CD4-positive, alpha-beta T cell treated with Interleukin-6 for 4 hours (primary cell): ENCODE measurements around the gene KLHL30.
"Not testable (repeated sequence)": the region's sequence is repeated elsewhere in the genome, so short reads cannot be mapped to it uniquely, and the experiment has no call there.

Experiments
- DNase-seq: peaks from one replicate; pipeline ENCODE4 v3.0.0-alpha.2; 2020; ENCODE audit warnings: mixed read lengths

Gene KLHL30

DNA sequence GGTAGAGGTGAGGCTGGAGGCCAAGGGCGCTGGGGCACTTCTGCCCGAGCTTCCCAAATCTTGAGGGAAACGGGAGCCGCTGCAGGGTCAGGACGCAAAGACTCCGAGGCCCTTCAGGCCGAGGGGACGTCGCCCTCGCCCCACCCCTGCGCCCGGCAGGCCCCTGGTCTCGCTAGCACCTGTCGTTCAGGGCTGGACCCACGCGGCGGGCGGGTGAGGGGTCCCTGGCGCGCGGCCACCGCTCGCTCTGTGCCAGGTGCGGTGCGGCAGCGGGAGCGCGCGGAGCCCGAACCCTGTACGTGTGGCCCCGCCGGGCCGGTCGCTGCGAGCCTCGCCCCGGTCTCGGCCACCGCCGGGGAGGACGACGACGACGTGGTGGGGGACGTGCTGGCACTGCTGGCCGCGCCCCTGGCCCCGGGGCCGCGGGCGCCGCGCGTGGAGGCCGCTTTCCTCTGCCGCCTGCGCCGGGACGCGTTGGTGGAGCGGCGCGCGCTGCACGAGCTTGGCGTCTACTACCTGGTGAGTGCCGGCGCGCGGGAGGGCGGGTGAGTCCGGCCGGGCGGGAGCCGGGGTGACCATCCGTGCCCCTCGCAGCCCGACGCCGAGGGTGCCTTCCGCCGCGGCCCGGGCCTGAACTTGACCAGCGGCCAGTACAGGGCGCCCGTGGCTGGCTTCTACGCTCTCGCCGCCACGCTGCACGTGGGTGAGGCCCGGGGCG is 25.2 kb downstream of the KLHL30 start:
- no peak for DNase-seq

DNA sequence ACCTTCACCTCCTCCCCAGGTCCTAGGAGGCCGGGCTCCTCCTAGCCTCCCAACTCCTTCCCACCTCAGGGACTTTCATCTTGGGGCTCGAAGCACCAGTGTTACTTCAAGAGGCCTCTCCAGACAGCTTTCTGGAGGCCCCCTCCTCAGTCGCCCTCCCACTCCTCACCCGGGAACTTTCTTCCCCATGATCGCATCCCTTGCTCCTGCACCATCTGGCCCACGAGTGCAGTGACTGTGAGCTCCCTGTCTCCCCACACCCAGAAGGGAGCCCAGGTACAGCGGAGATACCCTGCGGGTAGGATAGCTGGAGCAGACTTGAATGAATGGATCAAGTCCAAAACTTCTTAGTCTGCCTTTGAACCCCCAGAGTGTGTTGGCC is 26.4 kb downstream of the KLHL30 start:
- DNase-seq = no peak

DNA sequence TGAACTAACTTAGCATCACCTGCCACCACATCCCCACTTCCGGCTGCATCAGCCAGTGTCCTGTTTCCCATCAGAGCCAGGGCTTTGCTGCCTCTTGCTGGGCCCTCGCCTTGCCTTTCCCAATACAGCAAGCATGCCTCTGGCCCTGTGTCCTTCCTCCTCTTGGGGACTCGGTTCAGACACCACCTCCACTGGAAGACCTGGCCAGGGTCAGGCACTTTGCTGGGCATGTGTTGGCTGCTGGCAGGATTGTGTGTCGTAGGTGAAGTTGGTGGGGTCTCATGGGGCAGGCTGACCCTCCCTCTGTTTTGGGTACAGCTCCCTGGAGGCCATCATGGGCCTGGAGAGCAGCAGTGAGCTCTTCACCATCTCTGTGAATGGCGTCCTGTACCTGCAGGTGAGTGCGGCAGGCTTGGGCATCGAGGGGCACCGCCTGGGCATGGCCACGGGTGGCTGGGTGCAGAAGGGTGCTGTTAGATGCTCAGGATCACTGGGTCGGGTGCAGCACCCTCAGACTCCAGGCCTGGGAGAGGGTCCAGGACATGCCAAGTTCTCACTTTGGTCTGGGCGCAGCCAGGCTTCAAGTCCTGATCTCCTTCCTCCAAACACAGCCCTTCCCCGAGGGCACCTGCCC is 26.9 kb downstream of the KLHL30 start:
- DNase-seq = no peak

DNA sequence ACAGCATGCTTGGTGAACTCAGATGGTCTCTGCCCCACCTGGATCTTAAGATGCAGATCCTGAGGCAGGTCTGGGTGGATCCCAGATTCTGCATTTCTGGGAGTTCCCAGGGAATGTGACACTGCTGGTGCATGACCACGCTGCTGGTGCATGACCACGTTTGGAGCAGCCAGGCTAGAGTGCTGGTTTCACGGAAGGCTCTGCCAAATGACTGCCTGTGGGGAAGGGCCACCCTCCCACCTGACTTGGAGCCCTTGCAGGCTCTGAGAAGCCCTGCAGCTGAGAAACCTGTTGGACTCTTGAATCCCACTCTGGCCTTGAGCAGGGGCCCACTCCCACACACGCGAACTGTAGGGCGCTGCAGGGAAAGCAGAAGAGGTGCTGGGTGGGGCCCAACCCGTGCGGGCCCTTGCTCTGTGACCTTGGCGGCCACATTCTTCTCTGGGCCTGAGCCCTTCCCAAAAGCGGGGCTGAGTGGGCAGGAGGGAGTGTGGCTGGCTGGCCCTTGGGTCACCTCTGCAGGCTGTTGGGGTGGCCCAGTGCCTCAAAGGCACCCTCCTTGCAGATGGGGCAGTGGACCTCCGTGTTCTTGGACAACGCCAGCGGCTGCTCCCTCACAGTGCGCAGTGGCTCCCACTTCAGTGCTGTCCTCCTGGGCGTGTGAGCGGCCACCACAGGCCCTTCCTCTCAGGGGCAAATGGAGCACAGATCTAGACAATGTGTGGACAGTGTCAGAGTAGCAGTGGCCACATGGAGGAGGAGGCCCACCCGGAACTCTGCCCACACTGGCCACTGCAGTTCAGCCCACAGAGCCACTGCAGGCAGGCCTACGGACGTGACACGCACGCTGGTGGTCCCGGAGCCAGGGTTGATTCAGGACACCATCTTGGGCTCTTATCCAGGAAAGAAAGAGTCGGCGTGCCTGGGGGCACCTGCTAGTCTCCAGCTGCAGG is 28.2 kb downstream of the KLHL30 start:
- no peak for DNase-seq

DNA sequence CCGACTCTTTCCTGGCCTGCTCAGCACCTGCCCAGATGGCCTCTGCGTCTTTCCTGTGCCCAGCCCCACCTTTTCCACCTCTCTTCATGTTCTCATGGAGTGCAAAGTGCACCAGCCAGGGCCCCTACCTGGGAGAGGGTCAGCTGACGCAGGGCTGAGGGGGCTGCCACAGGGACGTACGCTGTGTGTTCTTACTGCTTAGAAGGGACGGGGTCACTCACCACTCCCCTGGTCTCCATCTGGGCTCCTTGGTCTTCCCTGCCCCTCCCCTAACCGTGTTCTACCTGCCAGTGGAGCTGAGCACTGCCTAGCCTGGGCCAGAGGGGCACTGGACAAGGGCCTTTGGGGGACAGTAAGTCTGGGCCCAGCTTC is 28.9 kb downstream of the KLHL30 start:
- no peak for DNase-seq

DNA sequence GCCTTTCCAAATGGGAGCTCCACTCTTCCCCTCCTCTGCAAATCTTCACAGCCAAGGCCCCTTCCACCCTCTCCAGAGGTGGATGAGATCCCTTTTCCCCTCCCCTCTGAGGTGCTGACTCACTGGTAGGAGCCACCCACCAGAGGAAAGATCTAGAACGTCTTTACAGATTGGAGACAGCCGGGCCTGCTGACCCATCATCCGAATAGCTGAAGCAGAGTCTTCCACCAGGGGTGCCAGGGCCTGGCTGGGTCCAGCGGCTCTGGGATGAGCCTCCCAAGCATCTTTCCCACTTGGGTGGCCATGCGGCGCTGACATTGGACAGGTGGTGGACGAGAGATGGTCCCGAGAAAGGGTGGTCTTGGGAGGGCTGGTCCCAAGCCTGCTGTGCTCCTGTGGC is 29.3 kb downstream of the KLHL30 start:
- no peak for DNase-seq

DNA sequence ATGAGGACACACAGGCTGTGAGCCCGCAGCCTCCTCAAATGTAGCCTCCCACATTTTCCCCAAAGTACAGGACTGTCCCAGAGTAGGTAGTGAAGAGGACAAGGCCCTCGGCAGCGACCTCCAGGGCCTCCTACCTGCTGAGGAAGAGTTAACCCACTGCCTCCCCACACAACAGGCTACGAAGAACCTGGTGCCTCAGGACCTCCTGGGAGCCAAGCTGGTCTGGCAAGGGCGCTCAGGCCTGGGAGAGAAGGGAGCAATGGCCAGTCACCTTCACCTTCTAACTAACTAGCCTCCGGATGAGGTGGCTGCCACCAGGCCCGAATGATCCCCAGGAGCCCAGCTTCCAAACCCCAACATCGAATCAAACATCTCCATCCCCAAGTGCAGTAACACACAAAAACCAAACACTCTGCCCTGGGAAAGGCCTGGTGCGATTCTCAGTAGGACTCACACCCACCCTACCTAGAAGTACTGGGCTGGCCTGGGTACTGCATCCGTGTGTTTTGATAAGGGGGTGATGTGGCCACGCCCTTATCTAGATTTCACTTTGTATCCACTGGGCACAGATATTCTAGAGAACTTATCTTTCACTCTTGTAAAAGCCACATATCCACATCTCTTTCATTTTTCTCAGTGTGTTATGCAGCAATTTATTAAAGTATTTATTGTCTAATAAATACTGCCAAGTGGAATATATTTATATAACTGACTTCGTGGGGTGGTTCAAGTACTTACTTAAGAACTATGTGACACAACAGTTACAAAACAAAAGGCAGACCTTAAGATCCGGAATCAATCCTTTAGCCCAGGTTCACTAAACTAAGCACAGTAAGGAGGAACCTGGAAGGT is 30.0 kb downstream of the KLHL30 start:
- no peak for DNase-seq

DNA sequence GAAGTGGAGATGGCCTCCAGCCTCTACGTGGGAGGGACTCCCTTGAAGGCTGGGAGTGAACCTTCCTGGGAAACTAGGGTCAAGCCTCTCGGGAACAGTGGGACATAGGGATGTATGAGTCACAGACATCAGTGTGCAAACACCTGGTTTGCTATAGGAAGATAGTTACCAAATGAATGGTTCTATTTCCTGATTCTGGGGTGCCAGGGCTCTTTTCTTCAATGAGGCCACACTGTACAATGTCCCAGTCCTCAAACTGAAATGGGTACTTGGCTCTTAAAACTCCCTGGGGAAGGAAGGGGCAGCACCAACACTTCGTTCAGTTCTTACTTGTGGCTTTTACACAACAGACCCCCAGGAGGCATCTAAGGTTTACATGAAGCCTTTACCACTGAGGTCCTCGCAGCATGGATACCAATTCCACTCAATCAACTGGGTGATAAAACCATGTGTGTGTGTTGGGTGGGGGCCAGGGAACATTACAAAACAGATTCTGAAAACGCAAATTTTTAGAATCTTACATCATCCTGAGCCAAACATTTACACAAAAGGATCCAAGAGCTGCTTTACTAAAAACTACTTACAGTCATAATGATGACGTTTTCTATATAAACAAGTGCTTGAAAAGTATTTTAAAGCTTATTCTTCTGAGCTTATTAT is 30.7 kb downstream of the KLHL30 start:
- DNase-seq = no peak

DNA sequence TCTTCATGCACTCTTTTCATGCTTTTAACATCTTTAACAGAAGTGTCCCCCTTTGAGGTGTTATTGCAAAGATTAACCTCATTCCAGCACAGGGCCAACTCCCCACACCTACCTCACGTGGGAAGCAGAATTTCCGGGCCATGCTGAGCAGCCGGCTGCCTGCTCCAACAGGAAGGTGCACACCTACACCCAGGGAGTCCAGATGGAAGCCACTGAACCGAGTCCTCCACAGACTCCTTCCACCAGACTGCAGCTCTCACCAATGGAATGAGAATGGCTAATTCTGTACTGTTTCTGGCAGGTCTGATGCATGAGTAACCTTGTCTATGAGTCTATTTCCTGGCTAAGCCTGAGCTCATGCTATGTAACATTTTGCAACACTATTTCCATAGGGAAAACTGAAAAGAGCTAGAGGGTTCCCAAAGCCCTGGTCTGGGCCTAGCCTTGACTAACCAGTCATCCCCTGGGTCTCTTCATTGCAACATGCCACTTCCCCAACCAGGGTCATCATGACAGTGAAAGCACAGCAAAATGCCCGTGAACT is 31.3 kb downstream of the KLHL30 start:
- DNase-seq = no peak

DNA sequence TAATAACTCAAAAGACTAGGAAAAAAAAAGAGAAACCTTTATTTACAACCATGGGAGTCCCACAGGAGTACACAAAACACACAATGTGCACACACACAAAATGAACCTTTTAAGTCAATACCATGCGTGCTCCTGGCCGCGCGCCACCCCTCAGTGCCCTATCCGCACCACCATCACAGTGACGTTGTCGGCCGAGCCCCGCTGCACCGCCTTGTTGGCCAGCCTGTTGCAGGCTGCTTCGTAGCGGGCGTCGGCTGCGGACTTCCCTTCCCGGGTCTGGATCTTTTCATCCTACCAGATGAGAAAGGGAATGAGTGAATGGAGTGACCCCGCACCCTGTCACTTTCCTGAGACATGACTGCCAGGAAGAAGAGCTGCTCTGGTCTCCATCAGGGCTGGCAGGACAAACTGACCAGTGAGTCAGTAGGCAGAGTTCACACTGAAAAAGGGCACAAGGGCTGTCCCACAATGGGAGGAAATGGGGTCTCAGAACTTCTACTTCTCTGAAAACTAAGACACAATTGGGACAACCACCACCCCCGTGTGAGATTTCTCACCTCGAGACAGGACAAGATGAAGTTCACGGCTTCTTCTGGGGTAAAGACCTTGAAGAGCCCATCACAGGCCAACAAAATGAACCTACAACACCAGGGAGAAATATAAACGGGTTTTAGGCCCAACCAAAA is 32.1 kb downstream of the KLHL30 start:
- no peak for DNase-seq

DNA sequence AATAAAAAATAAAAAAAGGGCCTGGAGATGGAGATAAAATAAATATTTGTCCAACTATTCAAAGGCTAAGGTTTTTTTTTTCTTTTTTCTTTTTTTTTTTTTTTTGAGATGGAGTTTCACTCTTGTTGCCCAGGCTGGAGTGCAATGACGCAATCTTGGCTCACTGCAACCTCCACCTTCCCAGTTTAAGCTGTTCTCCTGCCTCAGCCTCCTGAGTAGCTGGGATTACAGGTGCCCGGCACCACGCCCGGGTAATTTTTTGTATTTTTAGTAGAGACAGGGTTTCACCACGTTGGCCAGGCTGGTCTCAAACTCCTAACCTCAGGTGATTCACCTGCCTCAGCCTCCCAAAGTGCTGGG is 32.6 kb downstream of the KLHL30 start:
- DNase-seq = not testable (repeated sequence)

DNA sequence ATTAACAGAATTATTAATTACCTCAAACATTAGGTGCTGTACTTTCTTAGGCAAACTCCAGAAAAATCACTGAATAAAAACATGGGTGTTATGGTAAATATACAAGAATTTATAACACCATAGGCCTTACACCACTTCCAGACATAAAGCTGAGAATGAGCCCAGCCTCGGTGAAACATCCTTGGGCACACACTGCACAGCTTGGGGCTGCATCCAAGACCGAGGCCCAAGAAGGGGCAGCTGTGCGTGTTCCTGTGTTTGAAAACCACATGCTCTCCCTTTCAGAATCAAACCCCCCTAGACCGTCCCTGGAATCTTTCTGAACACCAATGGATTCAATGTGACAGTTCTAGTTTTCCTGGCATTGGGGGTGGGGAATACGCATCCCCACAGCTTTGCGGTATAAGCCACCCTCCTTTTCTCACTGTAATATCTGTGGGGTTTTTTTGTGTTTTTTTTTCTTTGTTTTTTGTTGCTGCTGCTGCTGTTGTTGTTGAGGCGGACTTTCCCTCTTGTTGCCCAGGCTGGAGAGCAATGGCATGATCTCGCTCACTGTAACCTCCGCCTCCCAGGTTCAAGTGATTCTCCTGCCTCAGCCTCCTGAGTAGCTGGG is 33.2 kb downstream of the KLHL30 start:
- DNase-seq = no peak

DNA sequence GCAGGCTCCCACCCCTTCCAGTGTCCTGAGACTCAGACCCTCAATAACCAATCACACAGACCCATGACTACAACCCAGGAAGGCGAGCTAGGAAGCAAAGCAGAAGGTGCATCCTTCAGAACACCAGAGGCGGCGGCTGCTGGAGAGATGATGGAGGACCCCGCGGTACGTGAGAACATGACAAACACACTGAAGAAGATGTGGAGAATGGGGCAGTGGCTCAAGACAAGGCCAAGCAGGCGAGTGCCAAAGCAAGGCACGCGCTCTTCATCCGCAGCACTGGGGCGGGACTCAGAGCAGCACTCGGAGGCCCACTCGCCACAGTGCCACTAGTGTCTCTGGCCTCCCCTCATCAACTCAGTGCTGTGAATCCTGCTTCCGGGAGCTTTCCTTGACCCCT is 34.0 kb downstream of the KLHL30 start:
- DNase-seq = no peak

DNA sequence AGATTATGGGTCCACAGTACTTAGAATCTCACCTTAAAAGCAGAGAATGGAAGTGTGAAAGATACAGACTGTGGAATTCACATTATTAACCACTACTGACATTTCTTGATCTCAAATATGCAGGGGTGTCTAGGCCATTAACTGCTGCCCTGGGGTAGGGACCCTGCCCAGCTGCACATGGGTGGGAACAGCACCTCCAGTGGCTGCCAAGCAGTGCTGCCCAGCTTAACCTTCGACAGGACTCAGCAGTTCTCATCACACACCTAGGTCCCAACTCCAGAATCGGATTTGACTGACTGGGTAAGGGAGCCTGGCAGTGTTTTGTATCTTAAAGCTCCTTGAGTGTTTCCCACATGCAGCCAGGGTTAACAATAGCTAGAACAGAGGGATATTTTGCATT is 35.2 kb downstream of the KLHL30 start:
- DNase-seq = no peak

DNA sequence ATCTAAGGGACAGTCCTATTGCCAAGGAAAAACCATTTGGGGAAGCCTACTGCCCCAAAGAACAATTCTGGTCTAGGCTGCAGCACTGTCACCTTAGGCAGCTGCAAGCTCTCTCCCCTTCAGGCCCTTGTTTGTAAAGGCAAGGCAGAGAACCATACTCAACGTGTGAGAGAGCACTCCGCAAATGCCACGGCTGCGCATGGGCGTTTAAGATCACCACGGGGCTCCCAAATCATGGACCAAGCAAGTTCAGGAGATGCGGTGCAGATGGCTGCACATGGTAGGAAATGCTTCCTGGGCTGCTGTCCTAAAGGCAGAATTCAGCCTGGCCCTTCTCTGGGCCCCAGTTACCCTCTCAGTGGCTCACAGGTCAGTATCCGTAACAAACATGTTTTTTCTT is 35.8 kb downstream of the KLHL30 start:
- DNase-seq = no peak

DNA sequence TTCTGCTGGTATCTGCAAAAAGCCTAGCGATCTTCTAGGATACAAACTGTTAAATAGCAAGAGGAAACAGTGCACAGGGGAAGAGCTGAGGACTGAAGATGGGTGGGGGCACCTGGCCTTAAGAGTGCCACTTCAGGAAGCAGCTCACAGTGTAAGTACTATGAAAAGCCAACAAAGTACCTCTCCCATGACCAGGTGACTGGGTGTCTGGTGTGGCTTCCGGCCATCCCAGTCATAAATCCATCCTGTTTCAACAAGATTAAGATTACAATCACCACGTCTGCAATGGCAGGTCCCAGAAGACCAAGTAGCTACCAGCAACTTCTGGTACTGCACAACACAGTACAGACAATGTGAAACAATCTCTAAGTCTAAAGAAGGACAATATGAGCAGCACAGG is 36.2 kb downstream of the KLHL30 start:
- DNase-seq = no peak

DNA sequence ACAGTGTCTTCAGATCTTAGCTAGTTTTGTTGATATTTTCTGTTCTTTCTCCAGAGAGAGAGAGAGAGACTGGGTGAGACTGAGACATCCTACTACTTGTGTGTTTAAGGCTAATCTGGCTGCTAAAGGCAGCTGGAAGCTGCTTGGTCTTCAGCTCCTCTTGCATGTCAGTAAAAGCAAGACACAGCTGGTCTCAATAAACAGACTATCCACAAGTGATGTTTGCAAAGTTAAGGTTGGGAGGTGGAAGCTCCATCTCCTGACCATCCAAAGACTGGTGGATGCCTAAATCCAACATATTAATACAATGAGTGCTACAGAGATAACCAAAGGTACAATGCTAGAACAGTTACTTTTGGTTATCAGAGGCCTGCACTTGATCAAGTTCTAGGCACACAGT is 38.1 kb downstream of the KLHL30 start:
- DNase-seq = no peak

DNA sequence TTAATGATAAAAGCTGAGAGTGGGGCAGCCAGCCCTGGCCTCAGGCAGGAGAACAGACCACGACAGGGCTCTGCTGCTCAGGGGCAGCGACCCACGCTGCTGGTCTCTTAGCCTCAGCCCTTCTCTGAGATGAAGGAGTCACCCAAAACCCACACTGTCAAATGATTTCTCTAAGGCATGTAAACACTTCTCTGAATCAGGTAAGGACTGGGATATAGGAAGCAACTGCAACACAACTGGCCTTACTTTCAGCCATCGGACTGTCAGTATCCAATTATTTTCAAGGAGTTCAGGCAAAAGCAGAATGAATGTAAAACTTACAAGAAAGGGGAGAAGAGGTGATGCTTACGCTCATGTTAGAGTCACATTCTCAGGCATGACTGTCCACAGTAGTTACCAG is 42.1 kb downstream of the KLHL30 start:
- DNase-seq = no peak

DNA sequence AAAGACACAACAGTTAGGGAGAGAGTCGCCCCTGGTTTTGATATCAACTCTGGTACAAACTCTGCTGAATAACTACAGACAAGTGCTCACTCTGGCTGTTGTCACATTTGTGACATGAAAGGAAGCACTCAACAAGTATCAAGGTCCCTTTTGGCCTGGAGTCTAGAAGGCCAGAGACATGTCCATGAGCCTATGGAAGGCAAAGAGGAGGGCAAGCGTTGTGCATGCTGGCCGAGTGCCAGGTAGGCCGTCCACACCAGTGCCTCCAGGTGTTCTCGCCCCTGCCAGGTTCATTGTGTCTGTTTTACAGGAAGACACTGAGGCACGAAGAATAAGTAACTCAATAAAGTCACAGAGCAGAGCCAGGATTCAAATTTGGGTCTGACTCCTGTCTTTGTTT is 43.9 kb downstream of the KLHL30 start:
- DNase-seq = no peak

DNA sequence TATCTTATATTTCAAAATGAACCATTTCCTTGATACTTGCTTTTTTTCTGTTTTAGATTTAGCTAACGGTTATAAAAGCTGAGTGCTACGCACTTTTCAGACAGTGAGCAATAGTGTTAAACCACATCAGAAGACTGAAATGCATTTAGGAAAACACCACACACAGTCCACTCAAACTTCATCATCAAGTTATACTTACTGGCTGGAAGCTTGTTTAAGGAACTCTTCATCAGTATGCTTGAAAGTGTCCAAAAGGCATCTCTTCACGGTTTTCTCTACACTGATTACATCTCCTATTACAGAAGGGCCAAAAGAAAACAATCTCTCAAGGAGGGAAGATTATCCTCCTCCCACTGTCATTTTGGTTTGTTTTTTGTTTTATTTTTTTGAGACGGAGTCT is 45.4 kb downstream of the KLHL30 start:
- no peak for DNase-seq
